SIG-M5 (cell line): Measurements from ENCODE around the gene PTPA.

Source experiments
- DNase-seq: peaks from one replicate; lab custom pipeline; 2025; lab: John Stamatoyannopoulos, UW

Gene PTPA

GRCh38 chr9:129138476-129139232 lies 27.4 kb downstream of the PTPA start:
- DNase-seq, result no peak

GRCh38 chr9:129139233-129139992 lies 28.2 kb downstream of the PTPA start:
- peak; percentile 39 for DNase-seq

GRCh38 chr9:129139993-129140396 lies 28.8 kb downstream of the PTPA start:
- peak; percentile 72 for DNase-seq

- no peak for DNase-seq
Observed at GRCh38 chr9:129140397-129141065, 29.3 kb downstream of the PTPA start.

GRCh38 chr9:129141066-129142041 lies 30.1 kb downstream of the PTPA start:
- no peak for DNase-seq

GRCh38 chr9:129142138-129142935 lies 31.1 kb downstream of the PTPA start:
- DNase-seq, result no peak

- no peak for DNase-seq
Observed at GRCh38 chr9:129143031-129143927, 32.1 kb downstream of the PTPA start.

- DNase-seq, result no peak
Observed at GRCh38 chr9:129145316-129145715, 34.1 kb downstream of the PTPA start.

GRCh38 chr9:129145841-129146292 lies 34.7 kb downstream of the PTPA start:
- DNase-seq, result no peak

GRCh38 chr9:129146441-129146941 lies 35.3 kb downstream of the PTPA start:
- DNase-seq, result no peak

GRCh38 chr9:129148463-129149204 lies 37.4 kb downstream of the PTPA start:
- DNase-seq, result no peak

GRCh38 chr9:129149442-129149841 lies 38.2 kb downstream of the PTPA start:
- no peak for DNase-seq

GRCh38 chr9:129150122-129150521 lies 38.9 kb downstream of the PTPA start:
- DNase-seq, result no peak

- no peak for DNase-seq
Observed at GRCh38 chr9:129150672-129151211, 39.5 kb downstream of the PTPA start.

GRCh38 chr9:129151469-129151868 lies 40.3 kb downstream of the PTPA start:
- DNase-seq, result no peak

GRCh38 chr9:129154866-129155477 lies 43.8 kb downstream of the PTPA start:
- DNase-seq, result no peak

- no peak for DNase-seq
Observed at GRCh38 chr9:129156163-129156562, 44.9 kb downstream of the PTPA start.
